Measurements from ENCODE around the gene TCF4.

Gene TCF4

GRCh38 chr18:55245211-55245614, 342.8 kb downstream of the TCF4 start:
- Histone ChIP-seq H3K9ac (ENCODE audit: low read depth, low read length, poor library complexity, severe bottlenecking) (no peak overlapping the region), H3F3A (ENCODE audit: low read depth) (no peaks in the 10 kb centered on the region), H3K4me1 (ENCODE audit: insufficient read depth, low read length, poor library complexity, severe bottlenecking) (peaks cover 19% of the 10 kb centered on the region), H3K4me2 (ENCODE audit: low read depth, low read length, poor library complexity, severe bottlenecking) (no peak overlapping the region), H3K36me3 (ENCODE audit: insufficient read depth, low read length) (no peaks in the 10 kb centered on the region), H3K27me3 (ENCODE audit: insufficient read depth, low read length, poor library complexity, severe bottlenecking) (no peaks in the 10 kb centered on the region), H4K20me1 (ENCODE audit: insufficient read depth, low read length, poor library complexity, severe bottlenecking) (no peaks in the 10 kb centered on the region), H3K4me3 (ENCODE audit: low read length, poor library complexity, severe bottlenecking) (no peak overlapping the region), H3K9me2 (replicated peaks; ENCODE audit: low read depth, low read length) (no peaks in the 10 kb centered on the region), H2AFZ (ENCODE audit: low read length) (no peak overlapping the region), H3K9me3 (ENCODE audit: insufficient read depth, low read depth, low read length) (no peaks in the 10 kb centered on the region), H3K79me2 (ENCODE audit: insufficient read depth, low read length) (no peaks in the 10 kb centered on the region)
- TF ChIP-seq CTCF (conservative IDR thresholded peaks at IDR 0.05; ENCODE audit: low read length) (no peak), EZH2phosphoT487 (IDR thresholded peaks at IDR 0.05; ENCODE audit: borderline replicate concordance) (no peak)

- H3K4me2 ChIP-seq (ENCODE audit: low read depth, low read length, poor library complexity, severe bottlenecking), result no peak overlapping the region
These were observed 343.4 kb downstream of the TCF4 start for GRCh38 chr18:55244546-55244945.

GRCh38 chr18:55243857-55244256, 344.1 kb downstream of the TCF4 start:
- H3K36me3 ChIP-seq (ENCODE audit: insufficient read depth, low read length), result no peaks in the 10 kb centered on the region
- no peaks in the 10 kb centered on the region for H3K27me3 ChIP-seq (ENCODE audit: insufficient read depth, low read length, poor library complexity, severe bottlenecking)
- no peak for TF ChIP-seq CTCF (conservative IDR thresholded peaks at IDR 0.05; ENCODE audit: low read length)
- no peak for TF ChIP-seq EZH2phosphoT487 (IDR thresholded peaks at IDR 0.05; ENCODE audit: borderline replicate concordance)
- H3K9me3 ChIP-seq (ENCODE audit: insufficient read depth, low read depth, low read length), result no peaks in the 10 kb centered on the region
- no peak overlapping the region for H3K9ac ChIP-seq (ENCODE audit: low read depth, low read length, poor library complexity, severe bottlenecking)
- no peak overlapping the region for H3K4me2 ChIP-seq (ENCODE audit: low read depth, low read length, poor library complexity, severe bottlenecking)
- H2AFZ ChIP-seq (ENCODE audit: low read length), result no peak overlapping the region
- H3F3A ChIP-seq (ENCODE audit: low read depth), result no peaks in the 10 kb centered on the region
- H4K20me1 ChIP-seq (ENCODE audit: insufficient read depth, low read length, poor library complexity, severe bottlenecking), result no peaks in the 10 kb centered on the region
- H3K4me3 ChIP-seq (ENCODE audit: low read length, poor library complexity, severe bottlenecking), result no peak overlapping the region
- peaks cover 19% of the 10 kb centered on the region for H3K4me1 ChIP-seq (ENCODE audit: insufficient read depth, low read length, poor library complexity, severe bottlenecking)
- H3K9me2 ChIP-seq (replicated peaks; ENCODE audit: low read depth, low read length), result no peaks in the 10 kb centered on the region
- H3K79me2 ChIP-seq (ENCODE audit: insufficient read depth, low read length), result no peaks in the 10 kb centered on the region

More at GRCh38 chr18:55244546-55244945, 343.4 kb downstream of the TCF4 start:
- H3F3A ChIP-seq (ENCODE audit: low read depth), result no peaks in the 10 kb centered on the region
- no peaks in the 10 kb centered on the region for H3K27me3 ChIP-seq (ENCODE audit: insufficient read depth, low read length, poor library complexity, severe bottlenecking)
- H3K4me1 ChIP-seq (ENCODE audit: insufficient read depth, low read length, poor library complexity, severe bottlenecking), result peaks cover 19% of the 10 kb centered on the region
- H3K9ac ChIP-seq (ENCODE audit: low read depth, low read length, poor library complexity, severe bottlenecking), result no peak overlapping the region
- no peak overlapping the region for H3K4me3 ChIP-seq (ENCODE audit: low read length, poor library complexity, severe bottlenecking)
- no peaks in the 10 kb centered on the region for H4K20me1 ChIP-seq (ENCODE audit: insufficient read depth, low read length, poor library complexity, severe bottlenecking)
- no peak for TF ChIP-seq EZH2phosphoT487 (IDR thresholded peaks at IDR 0.05; ENCODE audit: borderline replicate concordance)
- TF ChIP-seq CTCF (conservative IDR thresholded peaks at IDR 0.05; ENCODE audit: low read length), result no peak
- no peaks in the 10 kb centered on the region for H3K9me3 ChIP-seq (ENCODE audit: insufficient read depth, low read depth, low read length)
- no peaks in the 10 kb centered on the region for H3K79me2 ChIP-seq (ENCODE audit: insufficient read depth, low read length)
- no peak overlapping the region for H2AFZ ChIP-seq (ENCODE audit: low read length)
- H3K9me2 ChIP-seq (replicated peaks; ENCODE audit: low read depth, low read length), result no peaks in the 10 kb centered on the region
- H3K36me3 ChIP-seq (ENCODE audit: insufficient read depth, low read length), result no peaks in the 10 kb centered on the region

Measured in Loucy (cell line).